Tibial nerve (tissue), 4 donors: Measurements from ENCODE around the gene KCNT1.

Experiments
- CTCF ChIP-seq, 5 experiments: fragments of 200-600 bp in 3 of 5; fragments of 450-650 bp in 2 of 5; sonication (generic) in 3 of 5; IDR thresholded peaks; one replicate each; pipeline ENCODE4 v1.5.1; 2016 to 2019; ENCODE audit warnings: antibody characterized with exemption in 5 of 5, mild to moderate bottlenecking in 3 of 5, moderate library complexity in 2 of 5
- EP300 ChIP-seq, 2 donors: sonication (generic); formaldehyde crosslinking; IDR thresholded peaks; one replicate each; pipeline ENCODE4 v1.6.1; 2017; ENCODE audit warnings: antibody characterized with exemption in 2 of 2, mild to moderate bottlenecking in 1 of 2
- POLR2A ChIP-seq, 2 donors: fragments of 450-650 bp; IDR thresholded peaks; one replicate each; pipeline ENCODE4 v1.6.1; 2017; ENCODE audit warnings: antibody characterized with exemption in 2 of 2, mild to moderate bottlenecking in 2 of 2, moderate library complexity in 2 of 2

- TF ChIP-seq CTCF (IDR thresholded peaks at IDR 0.05): no peak
- no peak for TF ChIP-seq POLR2A (IDR thresholded peaks at IDR 0.05)
- no peak for TF ChIP-seq EP300 (IDR thresholded peaks at IDR 0.05)
Observed at GRCh38 chr9:135768516-135769218, 66.7 kb downstream of the KCNT1 start.
